Measurements from ENCODE around the gene PCDHGC3. TPM values are rescaled to one million over a fixed set of nuclear protein-coding genes. Genes with fewer than 3 reads are reported as not detected.
A peak's percentile ranks its signal among the peaks of the same experiment; 100 is the strongest.
"Not testable (repeated sequence)": the region's sequence is repeated elsewhere in the genome, so short reads cannot be mapped to it uniquely, and the experiment has no call there.

The PCDHGC3 gene
- 59.4 and 91.3 TPM in 2 replicates for total RNA-seq

- peak; percentile 29 for TF ChIP-seq CTCF (IDR thresholded peaks at IDR 0.05; ENCODE audit: extremely low read depth, low read depth, low read length)
- H3K79me2 ChIP-seq (ENCODE audit: insufficient read depth, low read length) = peaks cover 35% of the 10 kb centered on the region
- peaks cover 36% of the 10 kb centered on the region for H4K20me1 ChIP-seq (ENCODE audit: insufficient read depth, low read length)
- no peaks in the 10 kb centered on the region for H3K27me3 ChIP-seq (ENCODE audit: insufficient read depth, low read length)
- no peaks in the 10 kb centered on the region for H3K36me3 ChIP-seq (ENCODE audit: insufficient read depth, low read length)
- peak within 1 kb of the TSS; percentile 93 for H3K4me2 ChIP-seq (ENCODE audit: insufficient read depth, low read length)
- peak within 1 kb of the TSS; percentile 77 for H3K4me3 ChIP-seq (ENCODE audit: insufficient read depth, low read length)
- peak within 1 kb of the TSS; percentile 77 for H2AFZ ChIP-seq (ENCODE audit: low read length)
- peaks cover 35% of the 10 kb centered on the region for H3K4me1 ChIP-seq (ENCODE audit: insufficient read depth, low read length)
- DNase-seq (ENCODE audit: insufficient read length, low spot score, missing footprints) = peak; percentile 96
- H3K9me3 ChIP-seq (ENCODE audit: low read depth, low read length) = no peaks in the 10 kb centered on the region
- peak within 1 kb of the TSS; percentile 78 for H3K27ac ChIP-seq (ENCODE audit: low read depth, low read length)
These were observed at the start of gene PCDHGC3 for GRCh38 chr5:141475625-141476131. Gene PCDHGC3, plus strand, starts transcription at chr5:141475966. Its CDS starts 151 bp downstream, at chr5:141476117.

- DNase-seq (ENCODE audit: insufficient read length, low spot score, missing footprints) = no peak
- Histone ChIP-seq H3K27ac (ENCODE audit: low read depth, low read length) (no peak overlapping the region), H3K9me3 (ENCODE audit: low read depth, low read length) (peaks cover 2% of the 10 kb centered on the region), H4K20me1 (ENCODE audit: insufficient read depth, low read length) (no peaks in the 10 kb centered on the region), H3K4me2 (ENCODE audit: insufficient read depth, low read length) (no peak overlapping the region), H3K4me3 (ENCODE audit: insufficient read depth, low read length) (no peak overlapping the region), H3K4me1 (ENCODE audit: insufficient read depth, low read length) (no peaks in the 10 kb centered on the region), H2AFZ (ENCODE audit: low read length) (no peak overlapping the region), H3K79me2 (ENCODE audit: insufficient read depth, low read length) (peaks cover 30% of the 10 kb centered on the region), H3K36me3 (ENCODE audit: insufficient read depth, low read length) (peaks cover 3% of the 10 kb centered on the region), H3K27me3 (ENCODE audit: insufficient read depth, low read length) (no peaks in the 10 kb centered on the region)
- no peak for TF ChIP-seq CTCF (IDR thresholded peaks at IDR 0.05; ENCODE audit: extremely low read depth, low read depth, low read length)
These were observed 47.9 kb upstream of the PCDHGC3 start for GRCh38 chr5:141427783-141428426.

GRCh38 chr5:141430332-141431113, 45.2 kb upstream of the PCDHGC3 start, which contains the start of gene PCDHGA12:
Gene PCDHGA12, plus strand, starts transcription at chr5:141430507. Its CDS starts 253 bp downstream, at chr5:141430760.
- H3K27ac ChIP-seq (ENCODE audit: low read depth, low read length) = peak within 1 kb of the TSS; percentile 46
- peaks cover 2% of the 10 kb centered on the region for H3K9me3 ChIP-seq (ENCODE audit: low read depth, low read length)
- peak within 1 kb of the TSS; percentile 75 for H3K4me2 ChIP-seq (ENCODE audit: insufficient read depth, low read length)
- peak; percentile 94 for TF ChIP-seq CTCF (IDR thresholded peaks at IDR 0.05; ENCODE audit: extremely low read depth, low read depth, low read length)
- DNase-seq (ENCODE audit: insufficient read length, low spot score, missing footprints) = peak; percentile 98
- peaks cover 3% of the 10 kb centered on the region for H3K36me3 ChIP-seq (ENCODE audit: insufficient read depth, low read length)
- H3K79me2 ChIP-seq (ENCODE audit: insufficient read depth, low read length) = peaks cover 38% of the 10 kb centered on the region
- H4K20me1 ChIP-seq (ENCODE audit: insufficient read depth, low read length) = no peaks in the 10 kb centered on the region
- peak within 1 kb of the TSS; percentile 59 for H2AFZ ChIP-seq (ENCODE audit: low read length)
- H3K4me3 ChIP-seq (ENCODE audit: insufficient read depth, low read length) = peak within 1 kb of the TSS; percentile 65
- peaks cover 4% of the 10 kb centered on the region for H3K4me1 ChIP-seq (ENCODE audit: insufficient read depth, low read length)
- no peaks in the 10 kb centered on the region for H3K27me3 ChIP-seq (ENCODE audit: insufficient read depth, low read length)

GRCh38 chr5:141431286-141431685, 44.5 kb upstream of the PCDHGC3 start:
- Histone ChIP-seq H3K27me3 (ENCODE audit: insufficient read depth, low read length) (no peaks in the 10 kb centered on the region), H3K4me3 (ENCODE audit: insufficient read depth, low read length) (peak overlapping the region; percentile 65), H3K4me1 (ENCODE audit: insufficient read depth, low read length) (peaks cover 7% of the 10 kb centered on the region), H3K9me3 (ENCODE audit: low read depth, low read length) (peaks cover 2% of the 10 kb centered on the region), H2AFZ (ENCODE audit: low read length) (peak overlapping the region; percentile 59), H3K4me2 (ENCODE audit: insufficient read depth, low read length) (peak overlapping the region; percentile 75), H3K27ac (ENCODE audit: low read depth, low read length) (peak overlapping the region; percentile 46), H3K79me2 (ENCODE audit: insufficient read depth, low read length) (peaks cover 44% of the 10 kb centered on the region), H4K20me1 (ENCODE audit: insufficient read depth, low read length) (no peaks in the 10 kb centered on the region), H3K36me3 (ENCODE audit: insufficient read depth, low read length) (peaks cover 3% of the 10 kb centered on the region)
- no peak for DNase-seq (ENCODE audit: insufficient read length, low spot score, missing footprints)
- TF ChIP-seq CTCF (IDR thresholded peaks at IDR 0.05; ENCODE audit: extremely low read depth, low read depth, low read length) = no peak

GRCh38 chr5:141432308-141432707, 43.5 kb upstream of the PCDHGC3 start:
- peak overlapping the region; percentile 43 for H3K4me3 ChIP-seq (ENCODE audit: insufficient read depth, low read length)
- not testable (repeated sequence) for H3K27ac ChIP-seq (ENCODE audit: low read depth, low read length); DNase-seq (ENCODE audit: insufficient read length, low spot score, missing footprints); H3K36me3 ChIP-seq (ENCODE audit: insufficient read depth, low read length); H2AFZ ChIP-seq (ENCODE audit: low read length); H3K9me3 ChIP-seq (ENCODE audit: low read depth, low read length); H3K27me3 ChIP-seq (ENCODE audit: insufficient read depth, low read length); H4K20me1 ChIP-seq (ENCODE audit: insufficient read depth, low read length)
- H3K4me1 ChIP-seq (ENCODE audit: insufficient read depth, low read length) = peaks cover 17% of the 10 kb centered on the region
- peak overlapping the region; percentile 75 for H3K4me2 ChIP-seq (ENCODE audit: insufficient read depth, low read length)
- peaks cover 46% of the 10 kb centered on the region for H3K79me2 ChIP-seq (ENCODE audit: insufficient read depth, low read length)

Data from osteoblast (primary cell).